Measurements from ENCODE around the gene U2AF1L4.

GRCh38 chr19:35783469-35784434, 38.5 kb upstream of the U2AF1L4 start:
- no peak for TF ChIP-seq EZH2 (IDR thresholded peaks at IDR 0.05)
- TF ChIP-seq POLR2AphosphoS5 (IDR thresholded peaks at IDR 0.05; ENCODE audit: borderline replicate concordance, low read depth, low read length), result no peak
- no peak for TF ChIP-seq FOXP2 (optimal IDR thresholded peaks at IDR 0.05; ENCODE audit: control extremely low read depth, extremely low read length, insufficient read depth)
